Dendritic cell treated with granulocyte-macrophage colony-stimulating factor and Interleukin-4, amounts not matched to agents 40 ng/mL and 50 ng/mL, for 4 days (primary cell): ENCODE results near the gene PHACTR1.

ENCODE experiments used
- H3K27ac Mint-ChIP-seq: one replicate; pipeline ENCODE4 v1.8.0; 2022; ENCODE audit warnings: mild to moderate bottlenecking, mixed read lengths
- H3K27me3 Mint-ChIP-seq: one replicate; pipeline ENCODE4 v1.8.0; 2022; ENCODE audit warnings: mild to moderate bottlenecking, mixed read lengths
- H3K36me3 Mint-ChIP-seq: one replicate; pipeline ENCODE4 v1.8.0; 2022; ENCODE audit warnings: low read depth, mixed read lengths
- H3K4me1 Mint-ChIP-seq: one replicate; pipeline ENCODE4 v1.8.0; 2022; ENCODE audit warnings: low read depth, mixed read lengths
- H3K4me3 Mint-ChIP-seq: one replicate; pipeline ENCODE4 v1.8.0; 2022; ENCODE audit warnings: mild to moderate bottlenecking, moderate library complexity, mixed read lengths
- H3K9me3 Mint-ChIP-seq: one replicate; pipeline ENCODE4 v1.8.0; 2022; ENCODE audit warnings: mixed read lengths
- intact Hi-C: fragments of 100-400 bp; cut with micrococcal nuclease; formaldehyde crosslinking; loops from one replicate; pipeline ENCODE4 v1.15.0; 2022

PHACTR1 gene

DNA sequence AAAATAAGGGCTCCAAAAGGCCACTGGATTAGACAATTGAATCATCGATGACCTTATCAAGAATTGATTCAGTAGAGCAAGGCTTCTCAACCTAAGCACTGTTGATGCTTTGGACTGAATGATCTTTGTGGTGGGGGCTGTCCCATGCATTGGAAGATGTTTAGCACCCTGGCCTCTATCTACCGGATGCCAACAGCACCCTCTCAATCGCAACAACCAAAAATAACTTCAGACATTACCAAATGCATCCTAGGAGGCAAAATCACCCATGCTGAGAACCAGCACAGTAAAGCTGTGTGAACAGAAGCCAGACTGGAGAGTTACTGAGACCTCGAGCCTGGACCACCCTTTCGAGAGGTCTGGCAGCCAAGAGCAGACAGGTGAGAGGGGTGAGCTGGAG lies 544.3 kb downstream of the PHACTR1 start:
- intact Hi-C loops: no loop called here
- peaks cover 52% of the 10 kb centered on the region for H3K4me1 Mint-ChIP-seq
- H3K27me3 Mint-ChIP-seq: peaks cover 22% of the 10 kb centered on the region
- no peak overlapping the region for H3K27ac Mint-ChIP-seq
- peaks cover 6% of the 10 kb centered on the region for H3K36me3 Mint-ChIP-seq
- no peak overlapping the region for H3K4me3 Mint-ChIP-seq
- no peaks in the 10 kb centered on the region for H3K9me3 Mint-ChIP-seq

DNA sequence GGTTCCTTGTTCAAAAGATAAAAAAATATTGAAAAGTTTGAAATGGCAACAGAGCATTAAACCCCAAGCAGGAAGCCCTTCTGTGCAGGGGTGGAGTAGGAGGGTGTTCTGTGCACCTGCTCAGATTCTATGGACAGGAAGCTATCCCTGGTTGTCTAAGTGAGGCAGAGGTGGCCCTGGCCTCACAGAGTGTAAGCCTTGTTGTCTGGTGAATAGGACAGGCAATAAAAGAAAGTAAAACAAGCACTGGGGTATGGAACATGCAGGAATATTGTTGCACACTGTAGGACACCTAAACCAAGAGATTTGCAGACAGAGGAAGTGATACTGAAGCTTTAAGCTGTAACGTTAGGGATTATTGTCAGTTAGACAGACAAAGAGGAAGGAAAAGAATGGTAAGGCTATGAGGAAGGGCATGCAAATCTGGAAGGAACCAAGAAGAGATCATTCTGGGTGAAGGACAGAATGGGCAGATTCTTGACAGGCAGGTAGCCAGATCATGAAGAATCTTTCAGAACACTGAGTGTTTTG lies 545.0 kb downstream of the PHACTR1 start:
- intact Hi-C loops: no loop called here
- Mint-ChIP-seq H3K4me3 (no peak overlapping the region), H3K36me3 (peaks cover 9% of the 10 kb centered on the region), H3K9me3 (peaks cover 7% of the 10 kb centered on the region), H3K4me1 (peaks cover 45% of the 10 kb centered on the region), H3K27ac (peak overlapping the region; percentile 37), H3K27me3 (peaks cover 28% of the 10 kb centered on the region)

DNA sequence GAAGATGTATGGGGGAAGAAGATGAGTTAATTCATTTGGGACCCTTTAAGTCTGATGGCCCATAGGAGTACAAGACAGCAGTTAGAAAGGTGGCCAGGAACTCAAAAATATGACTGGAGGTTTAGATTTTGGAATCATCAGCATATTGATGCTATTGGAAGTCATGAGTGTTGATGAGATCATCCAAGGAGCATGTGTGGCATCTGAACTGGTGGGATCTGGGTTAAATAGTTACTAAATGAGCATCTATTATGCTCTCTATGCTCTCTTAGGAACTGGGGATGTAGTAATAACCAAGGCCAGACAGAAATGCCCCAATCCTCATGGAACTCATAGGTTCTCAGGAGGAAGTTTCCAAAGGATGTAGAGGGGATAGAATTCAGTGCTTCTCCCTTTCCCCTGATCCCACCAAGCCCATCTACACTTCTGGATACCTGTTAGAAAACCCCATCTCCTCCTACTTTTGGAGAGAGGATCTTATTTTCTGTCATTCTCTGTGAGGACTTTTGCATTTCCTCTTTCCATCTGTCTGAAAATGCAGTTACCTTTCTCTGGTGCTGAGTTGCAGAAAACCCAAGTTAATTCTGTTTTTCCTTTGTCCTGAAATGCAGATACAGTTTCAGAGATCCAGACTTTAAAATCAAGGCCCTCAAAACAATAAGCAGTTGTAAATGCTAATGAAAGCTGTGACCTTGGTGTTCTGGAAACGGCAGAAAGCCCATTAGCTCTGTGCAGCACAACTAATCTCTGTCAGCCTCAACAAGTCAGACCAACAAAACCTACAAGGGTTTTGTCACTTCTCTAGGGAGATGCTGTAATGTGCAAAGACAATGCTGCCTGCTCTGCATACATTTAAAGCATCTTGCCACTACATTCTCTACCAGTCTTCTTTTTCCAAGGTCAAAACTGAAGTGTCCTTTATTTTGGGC lies 546.0 kb downstream of the PHACTR1 start:
- intact Hi-C loops: no loop called here
- peaks cover 13% of the 10 kb centered on the region for H3K36me3 Mint-ChIP-seq
- H3K27ac Mint-ChIP-seq: peak overlapping the region; percentile 37
- peaks cover 35% of the 10 kb centered on the region for H3K4me1 Mint-ChIP-seq
- H3K27me3 Mint-ChIP-seq: peaks cover 33% of the 10 kb centered on the region
- peaks cover 13% of the 10 kb centered on the region for H3K9me3 Mint-ChIP-seq
- no peak overlapping the region for H3K4me3 Mint-ChIP-seq

DNA sequence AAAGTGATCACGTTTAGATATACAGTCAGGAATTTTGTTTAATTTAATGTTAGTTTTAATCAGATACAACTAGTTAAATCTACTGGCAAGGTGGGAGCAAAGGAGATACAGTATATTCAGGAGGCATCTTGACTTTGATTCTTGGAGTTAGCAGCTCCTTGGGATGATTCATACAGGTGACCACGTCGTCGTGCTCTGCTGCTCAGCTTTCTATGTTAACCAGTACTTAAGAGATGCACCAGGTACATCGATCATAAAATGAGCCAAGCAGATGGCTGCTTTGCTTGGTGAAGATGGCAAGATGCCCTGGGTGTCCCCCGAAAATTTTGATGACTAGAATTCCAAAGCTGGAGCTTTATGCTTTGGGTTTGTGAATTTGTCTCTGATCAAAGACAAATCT lies 547.1 kb downstream of the PHACTR1 start:
- Mint-ChIP-seq H3K9me3 (peaks cover 13% of the 10 kb centered on the region), H3K4me3 (no peak overlapping the region), H3K36me3 (peaks cover 10% of the 10 kb centered on the region), H3K27ac (no peak overlapping the region), H3K27me3 (peaks cover 22% of the 10 kb centered on the region), H3K4me1 (peaks cover 35% of the 10 kb centered on the region)
- intact Hi-C loops: no loop called here

DNA sequence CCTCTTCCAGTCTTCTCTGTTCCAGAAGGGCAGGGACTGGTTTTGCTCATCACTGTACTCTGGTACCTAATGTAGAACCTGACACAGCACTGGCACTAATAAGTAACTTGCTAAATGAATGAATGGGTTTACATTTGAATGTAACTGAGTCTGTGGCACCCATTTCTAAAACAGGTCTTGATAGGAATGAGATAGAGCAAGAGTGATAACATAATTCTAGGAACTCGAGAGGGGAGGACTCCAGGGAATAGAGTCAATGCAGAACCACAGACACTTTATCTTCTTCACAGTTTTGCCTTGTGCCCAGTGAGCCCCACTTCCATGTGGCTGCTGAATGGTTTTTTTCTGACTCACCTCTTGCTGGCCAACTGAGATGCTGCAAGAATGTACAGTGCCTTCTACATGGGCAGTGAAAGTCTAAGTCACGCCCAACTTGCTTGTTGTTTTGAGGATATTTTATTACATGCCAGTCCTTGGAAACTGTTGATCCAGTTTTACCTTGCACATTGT lies 550.6 kb downstream of the PHACTR1 start:
- H3K36me3 Mint-ChIP-seq: peaks cover 10% of the 10 kb centered on the region
- H3K9me3 Mint-ChIP-seq: peaks cover 13% of the 10 kb centered on the region
- intact Hi-C loops: no loop called here
- H3K27ac Mint-ChIP-seq: no peak overlapping the region
- no peak overlapping the region for H3K4me3 Mint-ChIP-seq
- peaks cover 33% of the 10 kb centered on the region for H3K4me1 Mint-ChIP-seq
- H3K27me3 Mint-ChIP-seq: peaks cover 31% of the 10 kb centered on the region

DNA sequence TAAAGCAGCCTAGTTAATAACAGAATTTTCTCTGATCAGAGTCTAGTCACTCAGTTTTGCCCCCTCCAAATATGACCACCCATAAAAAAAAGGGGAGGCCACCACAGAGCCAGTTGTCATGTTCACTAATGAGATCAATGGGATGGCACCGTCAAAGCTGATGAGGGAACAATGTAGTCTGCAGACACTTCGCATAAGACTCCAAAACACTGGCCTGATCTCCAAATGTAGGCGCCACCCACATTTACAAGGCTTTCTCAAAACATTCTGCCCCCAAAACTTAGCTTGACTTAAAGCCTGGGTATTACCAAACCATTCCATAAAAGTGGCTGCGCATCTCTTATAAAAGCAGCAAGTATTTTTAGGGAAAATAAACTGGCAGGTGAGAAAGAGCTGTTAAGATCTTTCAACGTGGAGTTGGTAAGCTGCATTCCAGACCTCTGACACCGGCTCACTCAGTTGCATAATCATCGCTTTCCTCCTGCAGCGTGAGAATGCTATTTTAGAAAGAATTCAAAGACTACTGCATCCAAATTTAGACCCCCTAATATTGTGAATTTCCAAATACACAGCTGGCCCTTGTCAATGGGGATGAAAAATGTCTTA lies 552.4 kb downstream of the PHACTR1 start:
- intact Hi-C loops: no loop called here
- Mint-ChIP-seq H3K36me3 (peaks cover 10% of the 10 kb centered on the region), H3K9me3 (peaks cover 13% of the 10 kb centered on the region), H3K27ac (no peak overlapping the region), H3K4me3 (no peak overlapping the region), H3K4me1 (peaks cover 38% of the 10 kb centered on the region), H3K27me3 (peaks cover 31% of the 10 kb centered on the region)

DNA sequence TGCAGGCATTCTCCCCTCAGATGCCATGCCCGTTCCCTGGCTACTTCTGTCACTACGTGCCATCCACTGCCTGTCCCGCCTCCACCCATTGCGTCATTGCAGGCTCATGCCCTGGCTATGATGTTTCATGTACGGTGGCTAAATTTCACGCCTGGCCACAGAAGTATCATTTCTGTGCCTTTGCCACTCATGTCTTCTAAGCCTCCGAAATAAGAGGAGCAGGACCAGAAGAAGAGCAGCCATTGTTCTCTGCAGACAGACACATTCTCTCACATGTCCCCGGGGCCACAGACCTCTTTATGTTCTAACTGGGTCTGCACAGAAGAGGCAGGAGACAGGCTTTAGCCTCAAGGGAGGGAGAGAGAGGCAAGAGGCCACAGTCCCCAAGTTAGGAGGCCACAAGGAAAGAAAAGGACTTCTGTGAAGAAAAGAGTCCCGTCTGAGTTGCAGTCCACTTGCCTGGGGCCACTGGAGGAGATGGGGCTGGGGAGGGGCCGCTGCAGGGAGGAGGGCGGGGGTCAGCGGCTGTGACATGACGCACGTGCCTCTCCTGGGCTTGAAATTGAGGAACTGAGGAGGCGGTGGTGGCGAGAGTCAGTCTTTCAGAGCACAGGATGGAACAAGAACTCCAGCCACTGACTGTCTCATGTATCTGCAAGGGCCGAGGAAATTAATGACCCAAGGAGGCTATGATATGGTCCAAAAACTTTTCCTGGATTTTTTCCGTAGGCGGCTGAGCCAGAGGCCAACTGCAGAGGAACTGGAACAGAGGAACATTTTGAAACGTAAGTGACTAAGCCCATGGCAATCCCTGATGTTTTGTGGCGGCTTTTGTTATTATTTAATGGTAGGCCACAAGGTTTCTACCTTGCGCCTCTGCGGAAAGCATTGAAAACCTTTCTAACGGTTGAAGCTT lies 555.8 kb downstream of the PHACTR1 start:
- H3K9me3 Mint-ChIP-seq: no peaks in the 10 kb centered on the region
- H3K27ac Mint-ChIP-seq: peak overlapping the region; percentile 84
- peaks cover 24% of the 10 kb centered on the region for H3K27me3 Mint-ChIP-seq
- H3K36me3 Mint-ChIP-seq: peaks cover 7% of the 10 kb centered on the region
- H3K4me3 Mint-ChIP-seq: peak overlapping the region; percentile 58
- intact Hi-C loops: loop anchor here (1.0 to 10.0 kb wide), 2 partner anchors 31 to 328 kb away; no protein-coding TSS in a partner anchor
- H3K4me1 Mint-ChIP-seq: peaks cover 61% of the 10 kb centered on the region

DNA sequence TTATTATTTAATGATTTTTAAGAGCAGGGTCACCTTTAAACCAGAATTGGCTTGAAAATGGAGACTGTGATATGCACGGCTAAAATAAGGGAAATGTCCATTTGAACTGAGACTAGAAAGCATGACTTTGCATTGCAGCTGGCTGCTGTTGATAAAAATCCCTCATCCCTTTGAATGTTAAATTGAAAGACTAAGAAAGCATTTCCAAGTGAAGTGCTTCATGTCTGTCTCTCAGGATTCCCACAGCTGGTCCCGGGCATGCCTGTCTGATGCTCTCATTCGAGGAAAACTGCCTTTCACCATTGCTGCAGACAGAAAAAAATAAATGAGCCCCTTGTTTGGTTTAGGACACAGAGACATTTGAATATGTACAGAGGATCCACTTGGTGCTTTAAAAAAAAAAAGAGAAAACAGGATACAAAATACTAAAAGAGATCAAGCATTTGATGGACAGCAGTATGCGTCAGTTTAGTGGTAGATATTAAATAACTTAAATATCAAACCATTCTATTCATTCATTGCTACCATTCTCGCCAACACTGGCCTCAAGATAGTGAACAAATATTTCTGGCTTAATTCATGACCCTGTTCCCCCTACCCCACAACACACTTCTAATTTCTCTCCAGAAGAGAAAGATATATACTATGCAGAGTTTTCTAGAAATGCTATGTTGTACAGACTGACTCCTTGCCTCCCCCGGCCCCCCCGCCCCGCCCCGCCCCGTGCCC lies 556.8 kb downstream of the PHACTR1 start:
- Mint-ChIP-seq H3K9me3 (no peaks in the 10 kb centered on the region), H3K27me3 (peaks cover 27% of the 10 kb centered on the region), H3K4me3 (peak overlapping the region; percentile 80), H3K36me3 (peaks cover 12% of the 10 kb centered on the region), H3K27ac (peak overlapping the region; percentile 84), H3K4me1 (peaks cover 66% of the 10 kb centered on the region)
- intact Hi-C loops: loop anchor here (10.0 kb wide), 1 partner anchor 329 kb away; no protein-coding TSS in a partner anchor

DNA sequence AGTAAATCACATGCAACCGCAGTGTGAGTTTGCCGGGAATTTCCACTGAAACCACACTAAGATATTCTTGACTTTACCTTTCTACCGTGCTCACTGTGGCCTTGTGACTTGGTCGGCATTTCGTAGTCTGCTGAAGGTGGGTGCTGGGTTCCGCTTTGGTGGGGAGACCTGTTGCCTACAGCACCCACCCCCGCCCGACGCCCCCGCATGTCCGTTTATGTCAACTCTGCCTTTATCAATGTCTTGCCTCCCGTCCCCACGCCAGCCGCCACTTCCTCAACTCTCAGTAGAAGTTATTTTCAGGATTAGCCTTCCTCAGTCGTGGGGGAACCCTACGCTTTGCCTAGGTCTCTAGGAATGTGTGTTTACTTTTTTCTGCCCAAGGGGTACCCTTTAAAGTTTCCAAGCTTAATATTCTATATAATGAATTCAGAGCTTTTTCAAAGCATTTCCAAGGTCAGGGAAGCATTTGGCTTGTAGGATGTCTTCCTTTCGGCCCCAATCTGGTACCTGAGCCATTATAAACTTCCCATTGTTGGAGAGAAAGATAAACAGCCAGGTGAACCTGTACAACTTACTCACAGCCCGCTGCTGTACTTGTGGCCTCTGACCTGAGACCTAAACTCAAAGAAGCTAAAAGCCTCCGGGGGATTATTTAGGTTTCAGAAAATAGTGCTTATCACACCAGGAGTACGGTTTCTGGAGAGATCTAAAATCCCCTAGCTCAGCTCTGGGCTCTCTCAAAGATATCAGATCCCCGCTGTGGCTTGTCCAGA lies 557.6 kb downstream of the PHACTR1 start:
- Mint-ChIP-seq H3K9me3 (no peaks in the 10 kb centered on the region), H3K4me1 (peaks cover 59% of the 10 kb centered on the region), H3K27me3 (peaks cover 29% of the 10 kb centered on the region), H3K36me3 (peaks cover 18% of the 10 kb centered on the region), H3K4me3 (peak overlapping the region; percentile 80), H3K27ac (peak overlapping the region; percentile 84)
- intact Hi-C loops: loop anchor here (10.0 kb wide), 1 partner anchor 329 kb away; no protein-coding TSS in a partner anchor

DNA sequence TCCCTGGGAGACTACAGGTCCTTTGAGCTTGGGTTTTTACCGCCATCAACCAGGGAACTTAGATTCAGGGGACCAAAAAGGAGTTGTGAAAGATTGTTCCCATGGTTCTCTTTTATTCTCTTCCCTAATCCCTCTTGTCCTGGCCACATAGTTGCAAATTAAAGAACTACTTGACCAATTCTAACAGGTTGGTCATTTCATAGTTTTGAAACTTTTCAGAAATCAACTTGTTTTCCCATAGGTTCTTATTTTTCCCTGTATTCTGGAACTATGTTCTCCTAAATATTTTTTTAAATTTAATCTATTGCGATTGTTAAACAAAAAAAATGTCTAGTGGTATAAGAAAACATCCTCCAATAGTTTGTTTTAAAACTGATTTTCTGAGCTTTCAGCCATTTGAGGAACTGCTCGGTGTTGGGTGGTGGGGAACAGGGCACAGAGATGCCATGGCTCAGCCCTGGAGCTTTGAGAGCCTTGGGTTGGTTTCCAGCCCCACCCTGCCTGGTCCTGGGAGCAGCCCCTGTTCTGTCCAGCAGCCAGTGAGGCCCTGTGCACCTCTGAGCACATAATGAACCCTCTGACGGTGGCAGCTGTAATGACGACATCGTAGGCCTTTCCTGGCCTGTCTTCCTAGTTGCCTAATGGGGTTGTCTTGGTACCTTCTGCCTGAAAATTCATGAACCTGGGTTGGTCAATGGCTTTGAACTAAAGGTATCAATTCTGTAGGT lies 558.3 kb downstream of the PHACTR1 start:
- Mint-ChIP-seq H3K27ac (peak overlapping the region; percentile 84), H3K4me3 (peak overlapping the region; percentile 80), H3K36me3 (peaks cover 19% of the 10 kb centered on the region), H3K9me3 (no peaks in the 10 kb centered on the region), H3K4me1 (peaks cover 51% of the 10 kb centered on the region), H3K27me3 (peaks cover 27% of the 10 kb centered on the region)
- intact Hi-C loops: loop anchor here (10.0 kb wide), 1 partner anchor 330 kb away; no protein-coding TSS in a partner anchor

DNA sequence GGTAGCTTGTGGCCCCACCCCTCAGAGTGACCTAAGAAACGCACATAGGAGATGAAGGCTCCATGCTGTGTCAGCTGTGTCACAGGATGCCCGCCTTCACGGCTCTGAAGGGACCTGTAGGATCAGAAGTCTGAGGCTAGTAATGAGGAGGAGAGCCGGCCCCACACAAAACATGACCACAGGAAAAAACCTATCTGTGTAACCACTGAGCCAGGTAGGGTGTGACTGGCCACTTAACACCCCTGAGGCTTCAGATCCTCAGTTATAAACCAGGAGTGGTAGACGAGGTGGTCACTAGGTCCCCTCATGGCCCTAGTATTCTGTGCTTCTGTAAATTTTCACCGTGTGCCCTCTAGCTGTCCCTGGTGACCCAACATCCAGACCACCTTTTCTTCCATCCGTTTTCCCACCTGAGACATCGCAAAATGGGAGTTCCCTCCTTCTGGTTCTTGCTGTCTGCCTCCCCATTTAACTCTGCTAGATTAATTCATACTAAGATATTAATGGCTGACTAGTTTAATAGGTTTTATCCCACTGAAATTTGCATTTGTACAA lies 558.9 kb downstream of the PHACTR1 start:
- peaks cover 47% of the 10 kb centered on the region for H3K4me1 Mint-ChIP-seq
- H3K9me3 Mint-ChIP-seq: no peaks in the 10 kb centered on the region
- H3K27me3 Mint-ChIP-seq: peaks cover 22% of the 10 kb centered on the region
- peak overlapping the region; percentile 84 for H3K27ac Mint-ChIP-seq
- intact Hi-C loops: loop anchor here (10.0 kb wide), 1 partner anchor 331 kb away; no protein-coding TSS in a partner anchor
- peak overlapping the region; percentile 9 for H3K4me3 Mint-ChIP-seq
- peaks cover 23% of the 10 kb centered on the region for H3K36me3 Mint-ChIP-seq
